ENCODE data around the gene TACC2.
A peak's percentile ranks its signal among the peaks of the same experiment; 100 is the strongest.
"Not testable (repeated sequence)": the region's sequence is repeated elsewhere in the genome, so short reads cannot be mapped to it uniquely, and the experiment has no call there.

Gene TACC2

DNA sequence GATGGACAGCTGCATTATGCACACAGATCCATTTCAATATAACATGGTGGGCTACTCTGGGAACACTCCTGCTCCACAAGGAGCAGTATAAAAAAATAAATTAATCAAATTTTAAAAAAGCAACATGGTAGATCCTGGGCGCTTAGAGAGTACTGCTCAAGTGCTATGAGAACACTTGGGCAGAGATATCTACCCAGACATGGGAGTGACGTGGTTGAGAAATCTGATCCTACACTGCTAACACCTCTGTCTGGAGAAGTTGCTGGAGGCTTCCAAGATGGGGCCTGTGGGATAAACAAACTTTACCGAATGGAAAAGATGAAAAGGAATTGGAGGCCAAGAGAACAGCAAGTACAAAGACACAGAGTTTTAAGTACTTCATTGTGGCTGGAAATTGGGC lies 23.0 kb upstream of the TACC2 start:
- H3K36me3 ChIP-seq (ENCODE audit: insufficient read depth, low read depth, low read length), result peaks cover 81% of the 10 kb centered on the region
- H3K9me3 ChIP-seq (ENCODE audit: insufficient read depth, low read depth, low read length), result no peaks in the 10 kb centered on the region
- H3K9ac ChIP-seq (ENCODE audit: low read depth, low read length), result no peak overlapping the region
- no peaks in the 10 kb centered on the region for H3K4me1 ChIP-seq (ENCODE audit: insufficient read depth, low read length)
- H3K27ac ChIP-seq (ENCODE audit: low read length), result no peak overlapping the region
- H3K27me3 ChIP-seq (ENCODE audit: insufficient read depth, low read length), result no peaks in the 10 kb centered on the region
- no peak overlapping the region for H3K4me3 ChIP-seq (ENCODE audit: low read length)

DNA sequence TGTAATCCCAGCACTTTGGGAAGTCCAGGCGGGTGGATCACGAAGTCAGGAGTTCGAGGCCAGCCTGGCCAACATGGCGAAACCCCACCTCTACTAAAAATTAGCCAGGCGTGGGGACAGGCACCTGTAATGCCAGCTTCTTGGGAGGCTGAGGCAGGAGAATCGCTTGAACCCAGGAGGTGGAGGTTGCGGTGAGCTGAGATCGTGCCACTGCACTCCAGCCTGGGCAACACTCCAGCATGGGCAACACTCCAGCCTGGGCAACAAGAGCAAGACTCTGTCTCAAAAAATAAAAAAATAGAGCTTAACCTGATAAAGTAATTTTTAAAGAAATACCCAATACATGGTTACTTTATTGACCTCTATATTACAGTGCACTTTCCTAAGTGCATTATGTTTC lies 19.9 kb upstream of the TACC2 start:
- not testable (repeated sequence) for H3K9me3 ChIP-seq (ENCODE audit: insufficient read depth, low read depth, low read length); H3K27ac ChIP-seq (ENCODE audit: low read length); H3K9ac ChIP-seq (ENCODE audit: low read depth, low read length); H3K4me1 ChIP-seq (ENCODE audit: insufficient read depth, low read length); H3K4me3 ChIP-seq (ENCODE audit: low read length); H3K27me3 ChIP-seq (ENCODE audit: insufficient read depth, low read length)
- H3K36me3 ChIP-seq (ENCODE audit: insufficient read depth, low read depth, low read length), result peaks cover 78% of the 10 kb centered on the region

DNA sequence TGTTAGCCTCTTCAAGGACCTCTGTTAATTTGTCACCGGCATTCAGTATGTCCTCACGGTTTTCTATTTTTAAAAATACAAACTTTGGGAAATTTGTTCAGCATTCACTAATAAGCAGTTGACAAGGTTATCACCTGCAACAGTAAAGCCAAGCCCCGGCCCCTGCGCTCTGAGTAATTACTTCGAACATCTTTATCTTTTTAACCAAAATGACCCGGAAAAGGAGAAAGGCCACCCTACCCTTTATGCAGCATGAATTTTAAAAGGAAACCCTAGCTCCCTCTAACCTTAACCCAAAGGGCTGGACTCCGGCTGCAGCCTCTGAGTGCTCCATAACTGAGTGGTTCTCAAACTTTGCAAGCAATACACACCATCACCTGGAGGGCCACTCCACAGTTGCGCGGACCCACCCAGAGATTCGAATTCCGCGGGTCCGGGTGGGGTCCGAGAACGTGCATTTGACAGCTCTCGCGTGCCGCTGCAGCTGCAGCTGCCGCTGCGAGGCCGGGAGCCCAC lies 14.9 kb upstream of the TACC2 start:
- peaks cover 33% of the 10 kb centered on the region for H3K36me3 ChIP-seq (ENCODE audit: insufficient read depth, low read depth, low read length)
- peak overlapping the region; percentile 56 for H3K27ac ChIP-seq (ENCODE audit: low read length)
- peaks cover 6% of the 10 kb centered on the region; the same call in 1 of the 2 replicates for H3K4me1 ChIP-seq (ENCODE audit: insufficient read depth, low read length)
- H3K4me3 ChIP-seq (ENCODE audit: low read length), result peak overlapping the region; percentile 95
- H3K9ac ChIP-seq (ENCODE audit: low read depth, low read length), result peak overlapping the region; percentile 95; the same call in 1 of the 2 replicates
- peaks cover 20% of the 10 kb centered on the region for H3K9me3 ChIP-seq (ENCODE audit: insufficient read depth, low read depth, low read length)
- no peaks in the 10 kb centered on the region for H3K27me3 ChIP-seq (ENCODE audit: insufficient read depth, low read length)

DNA sequence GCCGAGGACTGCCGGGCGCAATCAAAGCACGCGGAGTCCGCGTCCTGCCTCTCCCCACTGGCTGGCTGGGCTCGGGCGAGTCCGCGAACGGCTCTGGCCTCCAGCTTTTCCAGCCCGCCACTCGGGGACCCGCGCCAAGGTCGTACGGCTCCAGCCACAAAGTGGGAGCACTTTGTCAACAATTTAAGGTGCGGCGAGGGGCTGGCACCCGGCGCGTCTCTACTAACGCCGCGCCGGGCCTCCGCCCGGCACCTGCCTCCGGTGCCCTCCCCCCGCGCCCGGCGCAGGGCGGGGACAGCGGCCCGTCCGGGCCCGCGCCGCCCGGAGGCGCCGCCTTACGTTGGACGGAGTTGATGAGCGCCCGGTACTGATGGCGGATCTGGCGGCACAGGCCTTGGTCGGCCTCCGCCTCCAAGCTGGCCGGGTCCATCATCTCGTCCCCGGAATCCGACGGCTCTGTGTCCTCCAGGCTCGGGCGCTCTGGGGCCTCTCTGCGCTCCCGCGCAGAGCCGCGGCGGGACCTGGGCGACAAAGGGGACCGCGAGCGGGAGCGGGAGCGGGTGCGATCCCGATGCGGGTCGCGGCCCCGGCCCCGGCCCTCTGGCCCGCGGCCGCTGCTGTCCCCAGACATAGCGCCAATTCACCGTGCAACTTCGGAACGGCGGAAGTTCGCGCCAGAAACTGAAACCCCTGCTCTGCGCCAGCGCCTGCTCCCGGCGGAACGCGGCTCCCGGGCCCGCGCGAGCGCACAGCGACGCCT lies 14.2 kb upstream of the TACC2 start, which contains the start of gene NSMCE4A:
Gene NSMCE4A, minus strand, starts transcription at position 683 of the 760 bp plus-strand sequence. Its CDS starts 52 bp downstream, at position 631.
- peaks cover 20% of the 10 kb centered on the region for H3K9me3 ChIP-seq (ENCODE audit: insufficient read depth, low read depth, low read length)
- H3K4me3 ChIP-seq (ENCODE audit: low read length), result peak within 1 kb of the TSS; percentile 95
- H3K27me3 ChIP-seq (ENCODE audit: insufficient read depth, low read length), result no peaks in the 10 kb centered on the region
- H3K36me3 ChIP-seq (ENCODE audit: insufficient read depth, low read depth, low read length), result peaks cover 26% of the 10 kb centered on the region
- peak within 1 kb of the TSS; percentile 95 for H3K9ac ChIP-seq (ENCODE audit: low read depth, low read length)
- H3K27ac ChIP-seq (ENCODE audit: low read length), result peak within 1 kb of the TSS; percentile 56
- peaks cover 6% of the 10 kb centered on the region; the same call in 1 of the 2 replicates for H3K4me1 ChIP-seq (ENCODE audit: insufficient read depth, low read length)

DNA sequence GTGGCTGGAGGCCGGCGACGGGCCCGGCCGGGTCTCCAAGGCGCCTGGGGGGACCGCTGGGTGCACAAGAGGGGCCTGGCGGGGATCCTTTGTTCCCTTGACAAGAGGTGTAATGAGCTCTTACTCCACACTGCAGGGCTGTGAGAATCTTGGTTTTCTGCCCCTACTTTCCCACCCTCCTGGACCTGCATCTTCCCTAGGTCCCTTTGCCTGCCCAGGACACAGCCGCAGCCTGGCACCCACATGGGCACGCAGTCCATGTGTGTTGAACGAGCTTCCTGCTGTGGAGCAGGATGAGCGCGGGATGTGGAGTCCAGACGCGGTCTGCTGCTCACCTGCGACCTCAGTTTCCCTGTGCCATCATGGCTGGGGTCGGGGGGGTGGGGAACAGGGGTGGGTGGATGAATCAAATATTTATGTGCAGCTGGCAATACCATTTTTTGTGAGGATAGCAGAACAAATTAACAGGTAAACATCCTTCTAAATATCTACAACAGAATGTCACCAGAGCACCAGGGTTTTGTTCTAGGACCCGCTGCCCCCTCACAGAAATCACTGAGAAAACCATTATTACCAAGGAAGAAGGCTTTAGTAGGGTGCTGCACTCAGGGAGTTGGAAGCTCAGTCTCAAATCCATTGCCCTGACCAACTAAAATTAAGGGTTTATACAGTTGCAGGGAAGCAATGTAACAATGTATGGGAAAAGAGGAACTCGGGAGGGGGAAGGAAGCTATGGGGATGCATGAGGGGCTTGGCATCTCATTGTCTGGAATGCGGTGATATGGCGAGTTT lies 13.5 kb upstream of the TACC2 start:
- H3K27ac ChIP-seq (ENCODE audit: low read length), result no peak overlapping the region
- H3K4me1 ChIP-seq (ENCODE audit: insufficient read depth, low read length), result peaks cover 6% of the 10 kb centered on the region; the same call in 1 of the 2 replicates
- peaks cover 20% of the 10 kb centered on the region for H3K9me3 ChIP-seq (ENCODE audit: insufficient read depth, low read depth, low read length)
- peaks cover 18% of the 10 kb centered on the region for H3K36me3 ChIP-seq (ENCODE audit: insufficient read depth, low read depth, low read length)
- peak overlapping the region; percentile 95 for H3K4me3 ChIP-seq (ENCODE audit: low read length)
- H3K9ac ChIP-seq (ENCODE audit: low read depth, low read length), result peak overlapping the region; percentile 95; the same call in 1 of the 2 replicates
- no peaks in the 10 kb centered on the region for H3K27me3 ChIP-seq (ENCODE audit: insufficient read depth, low read length)

DNA sequence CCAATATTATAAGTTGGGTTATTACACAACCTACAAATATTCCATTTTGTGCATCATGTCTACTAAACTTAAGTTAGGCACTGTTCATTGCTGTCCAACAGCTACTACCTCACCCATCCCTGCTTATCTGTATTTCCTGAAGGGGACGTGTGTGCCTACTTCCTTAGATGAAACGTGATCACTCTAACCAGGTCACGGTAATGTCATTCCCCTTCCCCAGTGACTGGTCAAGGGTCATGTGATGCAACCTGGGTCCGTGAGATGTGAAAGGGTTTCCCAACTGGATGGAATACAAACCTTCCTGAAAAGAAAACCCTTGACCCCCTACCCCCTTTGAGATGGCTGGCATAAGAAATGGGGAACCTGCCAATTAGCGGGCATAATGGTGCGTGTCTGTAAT lies 12.4 kb upstream of the TACC2 start:
- Histone ChIP-seq H3K36me3 (ENCODE audit: insufficient read depth, low read depth, low read length) (peaks cover 10% of the 10 kb centered on the region), H3K9ac (ENCODE audit: low read depth, low read length) (no peak overlapping the region), H3K9me3 (ENCODE audit: insufficient read depth, low read depth, low read length) (peaks cover 20% of the 10 kb centered on the region)

DNA sequence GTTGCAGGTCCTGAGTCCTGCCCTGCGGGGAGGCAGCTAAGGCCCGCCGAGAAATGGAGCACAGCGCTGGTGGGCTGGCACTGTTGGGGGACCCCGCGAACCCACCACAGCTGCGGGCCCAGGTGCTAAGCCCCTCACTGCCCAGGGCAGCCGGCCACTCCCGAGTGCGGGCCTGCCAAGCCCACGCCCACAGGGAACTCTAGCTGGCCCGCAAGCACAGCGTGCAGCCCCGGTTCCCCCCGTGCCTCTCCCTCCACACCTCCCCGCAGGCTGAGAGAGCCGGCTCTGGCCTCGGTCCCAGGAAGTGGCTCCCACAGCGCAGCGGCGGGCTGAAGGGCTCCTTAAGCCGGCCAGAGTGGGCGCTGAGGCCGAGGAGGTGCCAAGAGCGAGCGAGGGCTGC lies 10.5 kb upstream of the TACC2 start:
- H3K9ac ChIP-seq (ENCODE audit: low read depth, low read length), result no peak overlapping the region
- no peaks in the 10 kb centered on the region for H3K36me3 ChIP-seq (ENCODE audit: insufficient read depth, low read depth, low read length)
- no peaks in the 10 kb centered on the region for H3K27me3 ChIP-seq (ENCODE audit: insufficient read depth, low read length)
- H3K9me3 ChIP-seq (ENCODE audit: insufficient read depth, low read depth, low read length), result peaks cover 20% of the 10 kb centered on the region
- no peak overlapping the region for H3K27ac ChIP-seq (ENCODE audit: low read length)
- H3K4me3 ChIP-seq (ENCODE audit: low read length), result no peak overlapping the region
- H3K4me1 ChIP-seq (ENCODE audit: insufficient read depth, low read length), result peaks cover 4% of the 10 kb centered on the region; the same call in 1 of the 2 replicates

More for the DNA sequence above, 12.4 kb upstream of the TACC2 start:
- Histone ChIP-seq H3K4me1 (ENCODE audit: insufficient read depth, low read length) (peaks cover 6% of the 10 kb centered on the region; the same call in 1 of the 2 replicates), H3K27ac (ENCODE audit: low read length) (no peak overlapping the region), H3K4me3 (ENCODE audit: low read length) (no peak overlapping the region), H3K27me3 (ENCODE audit: insufficient read depth, low read length) (no peaks in the 10 kb centered on the region)

DNA sequence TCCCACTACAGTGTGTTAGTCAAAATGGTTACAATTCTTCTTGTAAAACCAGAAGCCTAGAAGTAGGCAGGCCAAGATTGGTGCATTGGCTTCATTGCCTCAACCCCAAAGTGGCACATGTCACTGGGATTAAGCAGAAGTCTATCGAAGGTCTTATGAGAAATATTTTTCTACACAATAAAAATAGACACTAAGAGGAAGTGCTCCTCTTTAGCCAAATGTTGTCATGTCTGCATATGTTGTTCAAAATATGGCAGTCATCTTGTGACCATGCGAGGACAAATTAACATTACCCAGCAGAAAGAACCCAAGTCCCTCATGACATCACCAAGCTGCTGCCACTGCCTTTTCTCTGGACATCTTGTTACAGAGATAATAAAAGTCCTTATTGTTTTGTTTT lies 7.6 kb upstream of the TACC2 start:
- Histone ChIP-seq H3K9ac (ENCODE audit: low read depth, low read length) (no peak overlapping the region), H3K36me3 (ENCODE audit: insufficient read depth, low read depth, low read length) (no peaks in the 10 kb centered on the region), H3K4me1 (ENCODE audit: insufficient read depth, low read length) (no peaks in the 10 kb centered on the region), H3K27me3 (ENCODE audit: insufficient read depth, low read length) (no peaks in the 10 kb centered on the region), H3K4me3 (ENCODE audit: low read length) (no peak overlapping the region), H3K27ac (ENCODE audit: low read length) (no peak overlapping the region), H3K9me3 (ENCODE audit: insufficient read depth, low read depth, low read length) (peaks cover 21% of the 10 kb centered on the region)

DNA sequence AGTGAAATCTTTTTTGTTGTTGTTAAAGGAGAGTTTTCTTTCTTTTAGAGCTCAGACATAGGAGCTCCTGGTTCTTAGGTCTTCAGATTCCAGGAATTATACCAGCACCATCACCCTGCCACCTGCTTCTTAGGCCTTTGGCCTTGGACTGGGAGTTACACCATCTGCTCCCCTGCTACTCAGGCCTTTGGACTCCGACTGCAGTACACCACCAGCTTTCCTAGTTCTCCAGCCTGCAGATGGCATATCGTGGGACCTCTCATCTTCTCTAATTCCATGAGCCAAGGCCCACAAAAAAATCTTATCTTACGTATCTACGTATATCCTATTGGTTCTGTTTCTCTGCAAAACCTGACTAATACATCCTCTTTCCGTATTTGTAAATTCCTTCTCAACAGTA lies 5.1 kb upstream of the TACC2 start:
- Histone ChIP-seq H3K9me3 (ENCODE audit: insufficient read depth, low read depth, low read length) (peaks cover 12% of the 10 kb centered on the region), H3K36me3 (ENCODE audit: insufficient read depth, low read depth, low read length) (no peaks in the 10 kb centered on the region), H3K27me3 (ENCODE audit: insufficient read depth, low read length) (no peaks in the 10 kb centered on the region), H3K4me3 (ENCODE audit: low read length) (no peak overlapping the region), H3K9ac (ENCODE audit: low read depth, low read length) (no peak overlapping the region), H3K4me1 (ENCODE audit: insufficient read depth, low read length) (no peaks in the 10 kb centered on the region), H3K27ac (ENCODE audit: low read length) (no peak overlapping the region)

DNA sequence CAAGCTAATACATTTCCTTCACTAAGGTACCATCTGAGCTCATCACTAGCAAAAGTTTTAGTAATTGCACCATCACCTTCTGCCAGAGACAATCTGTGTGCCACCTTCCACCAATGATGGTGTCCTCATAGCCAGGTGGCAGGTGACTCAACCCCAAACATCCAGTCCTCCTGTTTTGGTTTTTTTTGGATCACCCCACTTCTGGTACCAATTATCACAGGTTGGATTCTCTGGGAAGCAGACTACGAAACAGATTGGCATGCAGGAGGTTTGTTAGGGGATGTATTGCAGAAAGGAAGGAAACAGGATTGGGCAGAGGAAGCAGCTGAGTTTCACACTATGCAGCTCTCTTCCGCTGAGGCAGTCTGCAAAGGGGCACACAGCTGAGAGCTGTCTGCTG lies 4.5 kb upstream of the TACC2 start:
- Histone ChIP-seq H3K9me3 (ENCODE audit: insufficient read depth, low read depth, low read length) (peaks cover 12% of the 10 kb centered on the region), H3K9ac (ENCODE audit: low read depth, low read length) (no peak overlapping the region), H3K4me1 (ENCODE audit: insufficient read depth, low read length) (no peaks in the 10 kb centered on the region), H3K36me3 (ENCODE audit: insufficient read depth, low read depth, low read length) (no peaks in the 10 kb centered on the region), H3K27me3 (ENCODE audit: insufficient read depth, low read length) (no peaks in the 10 kb centered on the region), H3K4me3 (ENCODE audit: low read length) (no peak overlapping the region), H3K27ac (ENCODE audit: low read length) (no peak overlapping the region)

DNA sequence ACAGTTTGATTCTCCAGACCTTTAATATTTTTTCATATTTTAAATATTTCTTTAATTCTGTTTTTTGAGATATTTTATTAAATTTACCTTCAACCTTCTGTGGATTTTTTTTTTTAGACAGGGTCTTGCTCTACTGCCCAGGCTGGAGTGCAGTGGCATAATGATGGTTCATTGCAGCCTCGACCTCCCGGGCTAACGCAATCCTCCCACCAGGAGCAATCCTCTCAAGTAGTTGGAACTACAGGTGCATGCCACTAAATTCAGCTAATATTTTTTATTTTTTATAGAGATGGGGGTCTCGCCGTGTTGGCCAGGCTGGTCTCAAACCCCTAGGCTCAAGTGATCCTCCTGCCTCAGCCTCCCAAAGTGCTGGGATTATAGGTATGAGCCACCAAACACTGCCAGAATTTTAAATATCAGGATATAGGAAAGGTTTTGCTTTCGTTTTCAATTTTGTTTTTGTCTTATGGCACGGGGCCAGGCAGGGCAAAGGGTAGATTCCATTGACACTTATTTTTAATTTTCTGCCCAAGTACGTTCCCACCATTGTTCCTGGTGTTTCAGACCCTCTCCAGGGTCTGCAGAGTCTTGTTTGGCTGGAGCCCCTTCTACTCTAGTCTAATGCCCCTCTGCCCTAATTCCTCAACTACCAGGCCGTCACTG lies 1.2 kb downstream of the TACC2 start:
- Histone ChIP-seq H3K4me1 (ENCODE audit: insufficient read depth, low read length) (no peaks in the 10 kb centered on the region; the same call in 1 of the 2 replicates), H3K4me3 (ENCODE audit: low read length) (no peak overlapping the region), H3K27me3 (ENCODE audit: insufficient read depth, low read length) (no peaks in the 10 kb centered on the region), H3K9ac (ENCODE audit: low read depth, low read length) (no peak overlapping the region), H3K9me3 (ENCODE audit: insufficient read depth, low read depth, low read length) (no peaks in the 10 kb centered on the region), H3K27ac (ENCODE audit: low read length) (no peak overlapping the region), H3K36me3 (ENCODE audit: insufficient read depth, low read depth, low read length) (no peaks in the 10 kb centered on the region)
